Heart right ventricle (tissue), 16 donors: ENCODE data around the gene SOX8. TPM values are rescaled to one million over a fixed set of nuclear protein-coding genes. Genes with fewer than 3 reads are reported as not detected.

Experiments
- ATAC-seq, 8 donors: fragments of 200-7000 bp; cut with Tn5 transposase; one replicate each; pipeline ENCODE4 v1.9.1; 2020; ENCODE audit warnings: mild to moderate bottlenecking in 8 of 8, moderate library complexity in 8 of 8, moderate number of reproducible peaks in 1 of 8
- DNase-seq, 2 donors: peaks; one replicate each; pipeline ENCODE4 v3.0.0-alpha.2; 2020
- H3K27ac ChIP-seq, 10 donors: fragments of 200-600 bp; sonication (generic) in 2 of 10; one replicate each; pipeline versions ENCODE4 v1.5.0 to v1.8.0; 2020 to 2022; ENCODE audit warnings: mild to moderate bottlenecking in 3 of 10
- H3K27me3 ChIP-seq, 7 donors: fragments of 200-600 bp; one replicate each; pipeline ENCODE4 v1.8.0; 2021 to 2022; ENCODE audit warnings: mild to moderate bottlenecking in 2 of 7
- H3K36me3 ChIP-seq, 9 donors: fragments of 200-600 bp; sonication (generic) in 1 of 9; one replicate each; pipeline versions ENCODE4 v1.5.0 to v1.8.0; 2020 to 2022; ENCODE audit warnings: mild to moderate bottlenecking in 2 of 9
- H3K4me1 ChIP-seq, 9 donors: fragments of 200-600 bp; sonication (generic) in 1 of 9; one replicate each; pipeline versions ENCODE4 v1.5.0 to v1.8.0; 2020 to 2022; ENCODE audit warnings: mild to moderate bottlenecking in 4 of 9
- H3K4me3 ChIP-seq, 10 donors: fragments of 200-600 bp; sonication (generic) in 2 of 10; one replicate each; pipeline versions ENCODE4 v1.5.0 to v1.8.0; 2020 to 2022; ENCODE audit warnings: mild to moderate bottlenecking in 7 of 10, moderate library complexity in 2 of 10
- H3K9me3 ChIP-seq, 11 donors: fragments of 200-600 bp in 10 of 11; sonication (generic) in 2 of 11; one replicate each; pipeline versions ENCODE4 v1.5.0 to v1.8.0; 2013 to 2022; ENCODE audit warnings: mild to moderate bottlenecking in 2 of 11, control low read depth in 1 of 11, moderate library complexity in 1 of 11
- CTCF ChIP-seq, 9 donors: fragments of 200-600 bp; sonication (generic) in 2 of 9; IDR thresholded peaks; one replicate each; pipeline versions ENCODE4 v1.5.0 to v1.8.0; 2021 to 2022; ENCODE audit warnings: antibody characterized with exemption in 9 of 9, mild to moderate bottlenecking in 5 of 9, moderate library complexity in 1 of 9
- WGBS, 2 donors: extraction: QIAGEN DNeasy Blood & Tissue Kit; methylation state at CpG; one replicate each; pipeline ENCODE4 v1.1.7; 2013; ENCODE audit warnings: inconsistent platforms in 1 of 2; 5-methylcytosine and 5-hydroxymethylcytosine counted together
- intact Hi-C, 10 donors: fragments of 100-400 bp; cut with DNase I; formaldehyde crosslinking; loops; one replicate each; pipeline versions ENCODE4 v1.11.1 to v1.14.2; 2022
- polyA plus RNA-seq, 2 donors: library from polyadenylated mRNA; stranded (reverse); fragments of 200-250 nt; gene quantifications; one replicate each; pipeline ENCODE4 v1.2.3, GENCODE V29; 2013
- total RNA-seq, 10 donors: library from RNA; stranded (reverse); fragmentation: NEBNext Ultra II Directional in 3 of 10; extraction: Animal tissue kit (Norgen Biotek cat#: 25700) in 3 of 10; gene quantifications; one replicate each; pipeline versions ENCODE4 v1.2.1 to v1.2.4, GENCODE V29; 2021 to 2023
- donor health status: Arrhythmogenic right ventricular cardiomyopathy.
- donor health status: ischemic (EF 13 %, LVEDD 7.1; RV severe dilation, severe dysfunction).
- donor health status: healthy with polysubstance abuse.
- donor health status: DM: no; HTN: yes; CAD: no.
- donor health status: DM: no; HTN: no; CAD: no.
- donor health status: ischemic (EF 25% LVEDD 6.9; RV normal size, moderate dysfunction).
- donor health status: ischemic (EF 25% LVEDD 5.7; RV mildly dilated, moderate dysfunction).
- donor health status: healthy.
- donor health status: DM: yes; HTN: yes; CAD: no.
- donor health status: Ischemic cardiomyopathy.
- donor health status: ischemic (EF 35%, LVEDD 5.7; RV mildly dilated, moderate dysfunction).
- donor health status: nonischemic (EF 11% LVEDD 7.7; RV severe dilation, severe dysfunction).
- donor health status: DM: yes; HTN: yes; CAD: no.
- donor health status: PGD.
- donor health status: ischemic (EF 29% LVEDD 5.4; RV normal size, mild dysfunction).
- donor health status: nonischemic (EF 23%, LVEDD 6.1; RV moderate dilation, normal function).

SOX8 gene
- total and polyA plus RNA-seq, 12 donors: 0.35 to 2.3 (median 1.0) TPM

DNA sequence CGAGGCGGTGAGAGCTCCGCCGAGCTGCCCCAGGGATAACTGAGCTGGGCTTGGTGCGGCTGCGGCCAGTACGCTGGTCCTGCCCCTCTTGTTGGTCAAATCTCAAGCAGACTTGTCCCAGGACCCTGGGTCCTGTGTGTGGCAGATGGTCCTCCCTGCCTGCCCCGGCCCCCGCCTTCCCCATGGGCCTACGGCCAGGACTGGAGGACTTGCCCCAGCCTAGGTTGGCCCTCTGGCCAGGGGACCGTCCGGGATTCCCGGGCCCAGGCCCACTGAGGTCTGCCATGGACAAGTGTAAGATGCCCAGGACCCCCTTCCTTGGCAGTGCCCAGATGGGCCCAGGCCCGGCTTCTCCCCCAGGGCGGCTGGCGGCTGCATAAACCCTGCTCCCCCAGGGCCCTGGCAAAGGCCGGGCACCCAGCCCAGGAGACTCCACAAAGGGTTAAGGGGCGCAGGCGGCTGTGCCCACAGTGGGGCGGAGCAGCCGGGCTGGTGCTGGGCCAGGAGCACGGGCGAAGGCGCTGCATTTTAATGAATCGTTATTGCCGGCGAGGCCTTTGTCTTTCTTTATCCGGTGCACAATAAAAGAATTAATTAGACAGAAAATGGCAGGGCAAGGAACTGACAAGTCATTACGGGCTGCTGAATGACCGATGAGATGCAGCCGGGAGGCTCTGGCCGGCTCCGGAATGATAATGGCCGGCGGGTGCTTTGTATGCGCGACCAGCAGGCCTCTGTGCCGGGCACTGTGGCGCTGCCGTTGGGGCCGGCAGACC lies 9.1 kb downstream of the SOX8 start:
- no peak for ATAC-seq
- H3K9me3 ChIP-seq: peaks cover 0 to 15% (median 13%) of the 10 kb centered on the region in 11 donors
- H3K4me1 ChIP-seq: peaks cover 0 to 8% (median 0%) of the 10 kb centered on the region in 9 donors
- no peak for TF ChIP-seq CTCF (IDR thresholded peaks at IDR 0.05)
- intact Hi-C loops: no loop called here
- H3K27me3 ChIP-seq: peaks cover 0 to 38% (median 7%) of the 10 kb centered on the region in 7 donors
- no peak for DNase-seq
- no peak overlapping the region for H3K27ac ChIP-seq
- H3K36me3 ChIP-seq: no peaks in the 10 kb centered on the region
- H3K4me3 ChIP-seq: no peak overlapping the region
- 86% methylated on average over 41 of the region's 41 CpGs for WGBS, 2 donors

DNA sequence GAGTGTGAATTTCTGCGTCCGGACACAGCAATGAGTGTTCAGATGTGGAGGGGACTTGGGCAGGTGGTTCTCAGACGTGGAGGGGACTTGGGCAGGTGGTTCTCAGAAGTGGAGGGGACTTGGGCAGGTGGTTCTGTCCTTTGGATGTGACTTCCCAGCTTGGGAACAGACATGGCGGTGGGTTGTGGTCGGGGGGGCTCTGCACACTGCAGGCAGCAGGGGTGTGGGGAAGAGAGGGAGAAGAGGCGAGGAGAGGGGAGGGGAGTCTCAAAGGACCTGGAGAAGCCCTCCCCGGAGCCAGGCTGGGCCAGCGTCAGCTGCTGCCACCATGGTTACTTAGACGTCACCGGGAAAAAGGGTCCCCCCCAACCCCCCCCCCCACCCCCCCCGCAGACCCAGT lies 9.8 kb downstream of the SOX8 start:
- ATAC-seq (no peak), DNase-seq (no peak)
- intact Hi-C loops: no loop called here
- Histone ChIP-seq H3K4me3 (no peak overlapping the region), H3K9me3 (peaks cover 0 to 21% (median 19%) of the 10 kb centered on the region in 11 donors), H3K27ac (no peak overlapping the region), H3K27me3 (peaks cover 0 to 38% (median 2%) of the 10 kb centered on the region in 7 donors), H3K36me3 (no peaks in the 10 kb centered on the region), H3K4me1 (peaks cover 0 to 8% (median 0%) of the 10 kb centered on the region in 9 donors)
- no peak for TF ChIP-seq CTCF (IDR thresholded peaks at IDR 0.05)
- 70 to 79% methylated on average over 9 to 11 of the region's 11 CpGs for WGBS, 2 donors

- peaks cover 0 to 42% (median 4%) of the 10 kb centered on the region in 7 donors for H3K27me3 ChIP-seq
- H3K27ac ChIP-seq: no peak overlapping the region
- TF ChIP-seq CTCF (IDR thresholded peaks at IDR 0.05): no peak
- no peak for DNase-seq
- no peaks in the 10 kb centered on the region for H3K36me3 ChIP-seq
- 49 to 55% methylated on average over 9 of the region's 9 CpGs for WGBS, 2 donors
- ATAC-seq: no peak
- no peak overlapping the region for H3K4me3 ChIP-seq
- intact Hi-C loops: no loop called here
- H3K9me3 ChIP-seq: peaks cover 0 to 26% (median 19%) of the 10 kb centered on the region in 11 donors
- peaks cover 0 to 8% (median 0%) of the 10 kb centered on the region in 9 donors for H3K4me1 ChIP-seq
Observed at GRCh38 chr16:991773-992172, 10.2 kb downstream of the SOX8 start.

DNA sequence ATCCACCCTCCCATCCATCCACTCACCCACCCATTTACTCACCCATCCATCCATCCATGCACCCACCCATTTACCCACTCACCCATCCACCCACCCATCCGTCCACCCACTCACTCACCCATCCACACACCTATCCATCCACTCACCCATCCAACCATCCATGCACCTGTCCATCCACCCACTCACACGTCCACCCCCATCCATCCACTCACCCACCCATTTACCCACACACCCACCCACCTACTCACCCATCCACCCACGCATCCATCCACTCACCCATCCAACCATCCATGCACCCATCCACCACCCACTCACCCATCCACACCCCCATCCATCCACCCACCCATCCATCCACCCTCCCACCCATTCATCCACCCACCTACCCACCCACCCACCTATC lies 12.2 kb downstream of the SOX8 start:
- H3K4me1 ChIP-seq: peaks cover 0 to 14% (median 7%) of the 10 kb centered on the region in 9 donors
- no peak for TF ChIP-seq CTCF (IDR thresholded peaks at IDR 0.05)
- DNase-seq (no peak), ATAC-seq (no peak)
- peaks cover 0 to 26% (median 19%) of the 10 kb centered on the region in 11 donors for H3K9me3 ChIP-seq
- H3K27me3 ChIP-seq: peaks cover 0 to 41% (median 16%) of the 10 kb centered on the region in 7 donors
- 90% methylated on average over 3 of the region's 3 CpGs for WGBS, 2 donors
- H3K36me3 ChIP-seq: no peaks in the 10 kb centered on the region
- no peak overlapping the region for H3K4me3 ChIP-seq
- no peak overlapping the region for H3K27ac ChIP-seq
- intact Hi-C loops: no loop called here
